ENCODE results near the gene HMCN1. TPM values are rescaled to one million over a fixed set of nuclear protein-coding genes. Genes with fewer than 3 reads are reported as not detected.

HMCN1 gene
- total and polyA plus RNA-seq, 12 donors, result 0.56 to 5.8 (median 2.7) TPM

- H3K4me3 ChIP-seq, result no peak overlapping the region
- WGBS, 4 donors, result 79 to 92% (median 90%) methylated on average over 3 of the region's 3 CpGs
- no peak for TF ChIP-seq CTCF (IDR thresholded peaks at IDR 0.05)
- no peak for TF ChIP-seq POLR2A (IDR thresholded peaks at IDR 0.05)
- intact Hi-C loops (cut with DNase I), result no loop called here
- H3K4me1 ChIP-seq (replicated peaks in 1 of 2), result no peaks in the 10 kb centered on the region
- H3K9me3 ChIP-seq (replicated peaks in 1 of 3), result no peaks in the 10 kb centered on the region
- no peaks in the 10 kb centered on the region for H3K27me3 ChIP-seq
- DNase-seq, result no peak
- no peak overlapping the region for H3K27ac ChIP-seq
- H3K36me3 ChIP-seq (replicated peaks in 1 of 2), result no peaks in the 10 kb centered on the region
These were observed 455.0 kb downstream of the HMCN1 start for GRCh38 chr1:186189156-186189555.

GRCh38 chr1:186191511-186191910, 457.3 kb downstream of the HMCN1 start:
- TF ChIP-seq CTCF (IDR thresholded peaks at IDR 0.05) (no peak), POLR2A (IDR thresholded peaks at IDR 0.05) (no peak)
- Histone ChIP-seq H3K27ac (no peak overlapping the region), H3K27me3 (no peaks in the 10 kb centered on the region), H3K9me3 (replicated peaks in 1 of 3) (no peaks in the 10 kb centered on the region), H3K4me1 (replicated peaks in 1 of 2) (no peaks in the 10 kb centered on the region), H3K4me3 (no peak overlapping the region), H3K36me3 (replicated peaks in 1 of 2) (no peaks in the 10 kb centered on the region)
- DNase-seq, result no peak
- intact Hi-C loops (cut with DNase I), result no loop called here
- WGBS, 4 donors, result 69 to 77% (median 76%) methylated on average over 2 of the region's 2 CpGs

- intact Hi-C loops (cut with DNase I), result no loop called here
- 75 to 87% (median 80%) methylated on average over 2 of the region's 2 CpGs for WGBS, 4 donors
- TF ChIP-seq POLR2A (IDR thresholded peaks at IDR 0.05) (no peak), CTCF (IDR thresholded peaks at IDR 0.05) (no peak)
These were observed 459.0 kb downstream of the HMCN1 start for GRCh38 chr1:186193224-186193623.

GRCh38 chr1:186194107-186194756, 460.0 kb downstream of the HMCN1 start:
- Histone ChIP-seq H3K4me1 (replicated peaks in 1 of 2) (no peaks in the 10 kb centered on the region), H3K4me3 (no peak overlapping the region), H3K36me3 (replicated peaks in 1 of 2) (no peaks in the 10 kb centered on the region), H3K9me3 (replicated peaks in 1 of 3) (no peaks in the 10 kb centered on the region), H3K27ac (no peak overlapping the region), H3K27me3 (no peaks in the 10 kb centered on the region)
- no peak for DNase-seq
- 84 to 93% (median 88%) methylated on average over 2 of the region's 2 CpGs for WGBS, 4 donors
- no peak for TF ChIP-seq POLR2A (IDR thresholded peaks at IDR 0.05)
- TF ChIP-seq CTCF (IDR thresholded peaks at IDR 0.05), result no peak
- intact Hi-C loops (cut with DNase I), result no loop called here

More at GRCh38 chr1:186193224-186193623, 459.0 kb downstream of the HMCN1 start:
- no peak overlapping the region for H3K4me3 ChIP-seq
- no peaks in the 10 kb centered on the region for H3K9me3 ChIP-seq (replicated peaks in 1 of 3)
- no peak overlapping the region for H3K27ac ChIP-seq
- no peaks in the 10 kb centered on the region for H3K36me3 ChIP-seq (replicated peaks in 1 of 2)
- H3K4me1 ChIP-seq (replicated peaks in 1 of 2), result no peaks in the 10 kb centered on the region
- H3K27me3 ChIP-seq, result no peaks in the 10 kb centered on the region
- DNase-seq, result no peak

Data from adrenal gland (tissue), 12 donors.